Gastrocnemius medialis (tissue), 4 donors: ENCODE data around the gene CCDC27. TPM values are rescaled to one million over a fixed set of nuclear protein-coding genes. Genes with fewer than 3 reads are reported as not detected.

Experiments
- ATAC-seq, 2 donors: fragments of 150-250 bp; one replicate each; pipeline ENCODE4 v1.9.1; 2016
- DNase-seq, 2 donors: peaks; one replicate each; pipeline ENCODE4 v3.0.0-alpha.2; 2019
- H3K27ac ChIP-seq, 4 donors: fragments of 200-600 bp; sonication (generic); 1 replicate in 1 of 4; 2 replicates in 3 of 4; pipeline ENCODE4 v1.5.1; 2016 to 2018; ENCODE audit warnings: mild to moderate bottlenecking in 2 of 4, moderate library complexity in 1 of 4
- H3K27me3 ChIP-seq, 3 donors: fragments of 200-600 bp; sonication (generic) in 2 of 3; 1 replicate in 1 of 3; 2 replicates in 2 of 3; pipeline versions ENCODE4 v1.5.1 to v1.6.0; 2016 to 2019; ENCODE audit warnings: mild to moderate bottlenecking in 1 of 3, moderate library complexity in 1 of 3
- H3K36me3 ChIP-seq, 2 donors: fragments of 200-600 bp; sonication (generic) in 1 of 2; one replicate each; pipeline ENCODE4 v1.5.1; 2017 to 2018
- H3K4me1 ChIP-seq, 2 donors: fragments of 200-600 bp; sonication (generic) in 1 of 2; one replicate each; pipeline ENCODE4 v1.5.1; 2016 to 2017; ENCODE audit warnings: mild to moderate bottlenecking in 2 of 2
- H3K4me3 ChIP-seq, 4 donors: fragments of 200-600 bp; sonication (generic) in 3 of 4; 1 replicate in 1 of 4; 2 replicates in 3 of 4; pipeline ENCODE4 v1.5.1; 2016 to 2019; ENCODE audit warnings: mild to moderate bottlenecking in 2 of 4
- H3K9me3 ChIP-seq, 3 donors: fragments of 200-600 bp; sonication (generic) in 2 of 3; 1 replicate in 1 of 3; 2 replicates in 2 of 3; pipeline ENCODE4 v1.5.1; 2016 to 2019
- POLR2A ChIP-seq, 2 donors: fragments of 450-650 bp; IDR thresholded peaks; one replicate each; pipeline ENCODE4 v1.6.1; 2017; ENCODE audit warnings: antibody characterized with exemption in 2 of 2, mild to moderate bottlenecking in 2 of 2, moderate library complexity in 2 of 2
- in situ Hi-C, 4 donors: fragments of 200-750 bp; cut with MboI; loops; one replicate each; pipeline versions ENCODE4 v1.15.0 to v1.8.0; 2017; ENCODE audit warnings: low sequenced_read_pairs in 4 of 4
- intact Hi-C: fragments of 100-400 bp; cut with DNase I; formaldehyde crosslinking; loops from one replicate; pipeline ENCODE4 v1.15.1; 2023; ENCODE audit warnings: low total_unique reads
- total RNA-seq, 4 donors: library from RNA; depleted of rRNA; stranded (reverse); fragments of >200 nt; gene quantifications; one replicate each; pipeline versions ENCODE4 v1.1.0 to v1.2.3, GENCODE V29; 2016
- TF ChIP-seq, protein P1 (sequence below), 5 experiments: fragments of 450-650 bp in 3 of 5; fragments of 200-600 bp in 2 of 5; sonication (generic) in 2 of 5; IDR thresholded peaks in 4 of 5; conservative IDR thresholded peaks in 1 of 5; 1 replicate in 4 of 5; 2 replicates in 1 of 5; pipeline ENCODE4 v1.5.1; 2016 to 2019; ENCODE audit warnings: antibody characterized with exemption in 5 of 5, mild to moderate bottlenecking in 3 of 5, moderate library complexity in 3 of 5

CCDC27 gene
- total RNA-seq, 4 donors from 2014 or later: 0.09 TPM; not detected in 3

DNA sequence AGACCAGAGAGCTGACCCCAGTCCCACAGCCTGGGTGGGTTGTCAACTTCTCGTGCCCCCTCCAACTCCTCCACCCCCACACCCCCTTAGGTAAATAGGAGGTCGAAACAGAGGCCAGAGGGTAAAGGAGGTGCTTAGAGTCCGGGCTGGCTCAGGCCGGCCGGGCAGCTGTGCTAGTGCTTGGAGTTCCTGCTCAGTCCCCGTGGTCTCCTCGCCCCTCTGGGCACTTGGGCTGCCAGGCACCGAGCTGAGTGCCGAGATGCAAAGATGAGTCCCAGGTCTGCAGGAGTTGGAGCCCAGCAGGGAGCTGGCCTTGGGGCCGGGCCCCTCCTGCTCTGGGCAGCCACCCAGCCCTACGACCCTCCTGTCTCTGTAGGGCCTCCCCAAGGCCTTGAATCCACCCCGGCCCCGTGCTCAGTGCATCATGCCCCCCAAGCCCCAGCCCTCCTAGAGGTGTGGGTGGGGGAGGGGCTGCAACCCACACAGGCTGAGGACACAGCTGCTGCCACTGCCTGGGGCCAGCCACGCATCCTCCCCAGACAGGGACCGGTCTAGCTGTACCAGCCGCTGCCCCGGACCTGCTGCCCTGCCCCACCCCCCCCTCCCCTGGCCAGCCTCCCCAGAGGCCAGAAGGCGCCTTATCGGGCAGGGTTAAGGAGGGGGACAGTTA lies 22.2 kb downstream of the CCDC27 start:
- Histone ChIP-seq H3K27me3 (no peaks in the 10 kb centered on the region), H3K4me3 (no peak overlapping the region), H3K4me1 (peaks cover 6 to 29% of the 10 kb centered on the region in 2 donors), H3K36me3 (peaks cover 0 to 6% of the 10 kb centered on the region in 2 donors), H3K9me3 (no peaks in the 10 kb centered on the region), H3K27ac (no peak overlapping the region)
- DNase-seq: no peak
- in situ Hi-C loops: no loop called here
- ATAC-seq: no peak
- TF ChIP-seq, protein P1, sequence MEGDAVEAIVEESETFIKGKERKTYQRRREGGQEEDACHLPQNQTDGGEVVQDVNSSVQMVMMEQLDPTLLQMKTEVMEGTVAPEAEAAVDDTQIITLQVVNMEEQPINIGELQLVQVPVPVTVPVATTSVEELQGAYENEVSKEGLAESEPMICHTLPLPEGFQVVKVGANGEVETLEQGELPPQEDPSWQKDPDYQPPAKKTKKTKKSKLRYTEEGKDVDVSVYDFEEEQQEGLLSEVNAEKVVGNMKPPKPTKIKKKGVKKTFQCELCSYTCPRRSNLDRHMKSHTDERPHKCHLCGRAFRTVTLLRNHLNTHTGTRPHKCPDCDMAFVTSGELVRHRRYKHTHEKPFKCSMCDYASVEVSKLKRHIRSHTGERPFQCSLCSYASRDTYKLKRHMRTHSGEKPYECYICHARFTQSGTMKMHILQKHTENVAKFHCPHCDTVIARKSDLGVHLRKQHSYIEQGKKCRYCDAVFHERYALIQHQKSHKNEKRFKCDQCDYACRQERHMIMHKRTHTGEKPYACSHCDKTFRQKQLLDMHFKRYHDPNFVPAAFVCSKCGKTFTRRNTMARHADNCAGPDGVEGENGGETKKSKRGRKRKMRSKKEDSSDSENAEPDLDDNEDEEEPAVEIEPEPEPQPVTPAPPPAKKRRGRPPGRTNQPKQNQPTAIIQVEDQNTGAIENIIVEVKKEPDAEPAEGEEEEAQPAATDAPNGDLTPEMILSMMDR (IDR thresholded peaks at IDR 0.05 in 4 of 5, conservative IDR thresholded peaks at IDR 0.05 in 1 of 5): no peak
- no peak for TF ChIP-seq POLR2A (IDR thresholded peaks at IDR 0.05)
- intact Hi-C loops: no loop called here

DNA sequence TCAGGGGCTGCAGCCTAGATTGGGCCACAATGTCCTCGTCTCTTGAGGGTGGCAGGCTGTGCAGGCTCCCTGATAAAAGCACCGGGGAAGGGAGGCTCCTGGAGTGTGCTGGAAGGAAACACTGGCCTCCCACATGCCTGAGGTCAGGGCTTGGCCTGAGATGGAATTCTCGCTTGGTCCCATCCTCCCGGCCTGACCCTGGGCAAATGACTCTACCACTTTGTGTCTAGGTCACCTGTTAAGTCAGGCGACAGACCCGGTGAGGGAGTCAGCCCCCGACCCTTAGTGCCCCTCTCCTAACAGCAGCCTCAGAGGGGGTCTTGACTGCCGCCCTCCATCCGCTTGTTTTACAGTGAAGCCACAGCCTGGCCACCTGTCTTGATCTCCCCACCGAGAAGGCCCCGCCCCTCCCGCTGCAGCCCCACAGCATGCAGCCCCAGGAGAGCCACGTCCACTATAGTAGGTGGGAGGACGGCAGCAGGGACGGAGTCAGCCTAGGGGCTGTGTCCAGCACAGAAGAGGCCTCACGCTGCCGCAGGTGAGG lies 22.8 kb downstream of the CCDC27 start:
- TF ChIP-seq POLR2A (IDR thresholded peaks at IDR 0.05): no peak
- TF ChIP-seq, protein P1 (IDR thresholded peaks at IDR 0.05 in 4 of 5, conservative IDR thresholded peaks at IDR 0.05 in 1 of 5): no peak
- ATAC-seq: no peak
- no peak overlapping the region for H3K4me3 ChIP-seq
- H3K4me1 ChIP-seq: peaks cover 6 to 29% of the 10 kb centered on the region in 2 donors
- no peak overlapping the region for H3K27ac ChIP-seq
- in situ Hi-C loops (loop anchor here in 1 of 4 donors (25.0 kb wide), 1 partner anchor 112 kb away; no protein-coding TSS in a partner anchor), intact Hi-C loops (no loop called here)
- no peaks in the 10 kb centered on the region for H3K9me3 ChIP-seq
- H3K27me3 ChIP-seq: no peaks in the 10 kb centered on the region
- no peak for DNase-seq
- H3K36me3 ChIP-seq: peaks cover 0 to 12% of the 10 kb centered on the region in 2 donors

DNA sequence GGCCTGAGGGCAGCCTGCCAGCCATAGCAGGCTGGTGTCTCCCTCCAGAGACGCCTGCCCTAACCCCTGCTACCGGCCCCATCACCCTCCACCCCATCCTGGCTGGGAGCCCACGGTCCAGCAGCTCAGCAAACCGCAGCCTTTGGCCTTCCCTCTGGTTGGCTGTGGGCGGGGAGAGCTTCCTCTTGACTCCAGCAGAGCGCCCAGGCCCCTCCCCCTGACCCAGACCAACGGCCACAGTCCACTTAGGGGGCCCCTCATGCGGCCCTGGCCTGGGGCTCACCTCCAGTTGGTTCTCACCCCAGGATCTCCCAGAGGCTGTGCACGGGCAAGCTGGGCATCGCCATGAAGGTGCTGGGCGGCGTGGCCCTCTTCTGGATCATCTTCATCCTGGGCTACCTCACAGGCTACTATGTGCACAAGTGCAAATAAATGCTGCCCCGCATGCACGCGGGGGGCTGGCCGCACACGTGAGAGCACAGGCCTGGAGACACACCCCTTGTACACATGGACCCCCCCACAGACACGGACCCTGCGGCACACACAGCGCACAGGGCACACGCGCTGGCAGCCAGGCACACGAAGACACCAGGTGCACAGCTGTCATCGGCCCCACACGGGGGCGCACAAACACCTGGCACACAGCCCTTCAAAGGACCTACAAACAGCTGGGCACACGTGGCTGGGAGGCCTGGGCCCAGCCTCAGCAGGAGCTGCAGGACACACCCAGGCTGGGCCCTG lies 23.4 kb downstream of the CCDC27 start:
- ATAC-seq (peak in 1 of 2 donors; percentile 29), DNase-seq (peak in 1 of 2 donors; percentile 47)
- in situ Hi-C loops: loop anchor here in 1 of 4 donors (25.0 kb wide), 1 partner anchor 112 kb away; no protein-coding TSS in a partner anchor
- Histone ChIP-seq H3K27me3 (no peaks in the 10 kb centered on the region), H3K9me3 (no peaks in the 10 kb centered on the region), H3K4me3 (no peak overlapping the region), H3K36me3 (peaks cover 0 to 18% of the 10 kb centered on the region in 2 donors), H3K27ac (no peak overlapping the region), H3K4me1 (peaks cover 6 to 29% of the 10 kb centered on the region in 2 donors)
- TF ChIP-seq POLR2A (IDR thresholded peaks at IDR 0.05): no peak
- TF ChIP-seq, protein P1 (IDR thresholded peaks at IDR 0.05 in 4 of 5, conservative IDR thresholded peaks at IDR 0.05 in 1 of 5): peak in 4 of 5 experiments; percentile 11 to 28 (median 19)
- intact Hi-C loops: no loop called here

DNA sequence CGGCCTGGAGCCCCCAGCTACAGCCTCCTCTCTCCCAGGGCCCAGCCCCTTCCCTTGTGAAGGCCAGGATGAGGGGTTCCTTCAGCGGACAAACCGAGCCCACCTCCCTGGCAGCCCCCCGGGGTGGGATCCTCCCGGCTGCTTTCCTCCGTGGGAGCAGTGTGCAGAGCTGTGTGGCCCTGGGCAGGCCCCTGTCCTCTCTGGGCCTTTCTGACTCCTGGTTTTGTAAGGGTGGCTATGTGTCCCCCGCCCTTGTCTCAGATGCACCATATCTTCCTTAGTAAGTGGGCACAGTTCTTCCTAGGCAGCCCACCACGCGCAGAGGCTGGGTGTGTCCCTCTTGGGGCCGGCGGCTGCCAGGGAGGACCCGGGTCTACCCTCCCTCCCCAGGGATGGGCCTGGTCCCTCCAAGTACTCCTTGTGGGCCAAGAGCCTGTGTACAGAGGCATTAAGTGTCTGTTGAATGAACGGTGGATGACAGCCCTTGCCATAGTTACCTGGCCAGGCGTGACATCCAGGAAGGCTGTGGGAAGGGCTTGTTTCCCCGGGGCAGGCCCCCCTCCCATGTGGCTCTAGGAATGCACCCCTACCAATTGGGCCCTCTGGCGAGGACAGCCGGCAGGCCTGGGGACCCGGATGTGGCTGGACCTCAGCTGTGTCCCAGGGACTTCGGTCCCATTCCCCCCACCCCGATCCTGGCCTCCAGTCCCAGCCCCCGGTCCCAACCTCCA lies 24.1 kb downstream of the CCDC27 start:
- no peak for ATAC-seq
- no peak for DNase-seq
- in situ Hi-C loops (loop anchor here in 1 of 4 donors (25.0 kb wide), 1 partner anchor 111 kb away; no protein-coding TSS in a partner anchor), intact Hi-C loops (no loop called here)
- Histone ChIP-seq H3K4me3 (no peak overlapping the region), H3K27me3 (no peaks in the 10 kb centered on the region), H3K9me3 (no peaks in the 10 kb centered on the region), H3K36me3 (peaks cover 0 to 26% of the 10 kb centered on the region in 2 donors), H3K4me1 (peaks cover 6 to 26% of the 10 kb centered on the region in 2 donors), H3K27ac (no peak overlapping the region)
- no peak for TF ChIP-seq POLR2A (IDR thresholded peaks at IDR 0.05)
- TF ChIP-seq, protein P1 (IDR thresholded peaks at IDR 0.05 in 4 of 5, conservative IDR thresholded peaks at IDR 0.05 in 1 of 5): peak in 1 of 5 experiments; percentile 1
